ENCODE measurements around the gene EDAR.
A peak's percentile ranks its signal among the peaks of the same experiment; 100 is the strongest.

EDAR gene

DNA sequence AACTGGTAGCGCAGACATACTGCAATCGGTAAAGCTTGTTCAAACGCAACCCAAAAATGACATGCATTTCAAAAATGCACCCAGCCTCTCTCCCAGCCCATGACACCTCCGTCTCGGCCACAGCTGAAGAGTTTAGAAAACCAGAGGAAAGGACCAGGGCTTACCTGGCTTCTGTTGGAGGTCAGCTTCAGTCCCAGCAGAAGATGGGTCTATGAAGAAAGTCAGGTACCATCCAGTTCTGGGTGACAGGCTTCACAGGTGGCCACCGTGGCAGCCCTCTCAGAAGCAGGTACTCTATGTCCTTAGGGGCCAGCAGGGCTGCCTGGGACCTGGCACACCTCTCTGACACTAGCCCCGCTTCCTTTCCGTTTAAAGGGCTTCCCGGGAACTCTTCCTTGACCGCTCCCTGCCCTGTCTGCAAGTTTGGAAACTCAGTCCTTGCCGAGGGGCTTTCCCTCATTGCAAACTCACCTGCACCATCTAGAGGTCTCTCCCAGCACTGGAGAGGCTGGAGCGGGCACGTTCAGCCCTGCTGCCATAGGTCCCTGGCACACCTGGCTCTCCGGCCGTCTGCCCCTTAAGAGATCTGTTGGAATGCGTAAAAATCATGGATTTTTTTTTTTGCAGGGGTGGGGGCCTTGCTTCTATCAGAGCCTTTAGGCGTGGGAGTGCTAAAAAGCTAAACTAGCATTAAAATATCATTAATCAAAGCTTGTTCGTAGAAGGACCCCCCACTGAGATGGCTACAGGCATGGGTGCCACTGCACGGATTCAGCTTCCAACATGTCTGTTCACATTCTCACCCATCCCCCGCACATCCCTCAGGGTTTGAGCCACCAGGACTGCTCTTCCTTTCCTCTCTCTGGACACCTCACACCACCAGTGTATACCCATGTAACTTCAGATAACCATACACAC is at the start of gene EDAR:
Gene EDAR, minus strand, starts transcription at position 425 of the 918 bp plus-strand sequence. CDS start 58,206 bp downstream, outside the sequence.
- peak; percentile 26 for DNase-seq

DNA sequence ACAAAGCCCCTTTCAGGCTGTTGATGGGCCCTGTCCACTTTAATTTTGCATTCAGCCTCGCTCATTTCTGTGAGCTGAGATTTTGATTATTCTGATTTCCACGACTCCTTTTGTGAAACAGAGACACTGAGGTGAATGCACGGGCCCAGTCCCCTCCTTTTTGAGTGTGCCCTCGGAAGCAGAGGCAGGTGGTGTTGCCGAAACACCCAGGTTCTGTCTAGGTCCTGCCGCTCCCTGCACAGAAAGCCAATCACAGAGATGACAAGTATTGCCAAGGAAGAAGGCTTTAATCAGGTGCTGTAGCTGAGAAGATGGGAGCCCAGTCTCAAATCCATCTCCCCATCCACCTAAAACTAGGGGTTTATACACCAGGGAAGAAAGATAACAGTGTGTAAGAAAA is 44.2 kb upstream of the EDAR start:
- no peak for DNase-seq

DNA sequence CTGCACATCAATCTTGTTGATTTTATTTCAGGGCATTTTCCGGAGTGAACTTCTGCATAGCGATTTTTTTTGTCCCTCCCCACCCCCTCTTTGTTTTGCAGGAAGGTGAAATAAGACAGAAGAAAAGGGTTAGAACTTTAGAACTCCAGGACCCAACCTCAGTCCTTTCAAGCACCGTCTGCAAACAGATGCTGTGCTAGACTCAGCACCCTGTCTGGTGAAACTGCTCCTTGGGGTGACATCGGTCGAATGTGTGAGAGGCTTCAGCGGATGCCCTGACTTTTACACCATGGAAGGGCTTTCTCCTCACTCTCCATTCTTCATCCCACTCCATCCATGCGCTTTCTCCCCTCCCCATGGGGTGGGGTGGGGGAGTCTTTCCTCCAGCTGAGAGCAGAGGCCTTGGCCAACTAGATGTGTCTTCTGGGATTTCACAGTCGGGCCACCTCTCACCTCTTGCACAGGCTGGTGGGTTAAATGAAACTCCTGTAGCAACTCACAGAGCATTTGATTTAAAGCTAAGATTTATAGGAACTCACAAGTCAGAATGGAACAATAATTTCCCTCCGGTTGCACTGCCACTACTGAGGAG is 43.3 kb upstream of the EDAR start:
- no peak for DNase-seq

DNA sequence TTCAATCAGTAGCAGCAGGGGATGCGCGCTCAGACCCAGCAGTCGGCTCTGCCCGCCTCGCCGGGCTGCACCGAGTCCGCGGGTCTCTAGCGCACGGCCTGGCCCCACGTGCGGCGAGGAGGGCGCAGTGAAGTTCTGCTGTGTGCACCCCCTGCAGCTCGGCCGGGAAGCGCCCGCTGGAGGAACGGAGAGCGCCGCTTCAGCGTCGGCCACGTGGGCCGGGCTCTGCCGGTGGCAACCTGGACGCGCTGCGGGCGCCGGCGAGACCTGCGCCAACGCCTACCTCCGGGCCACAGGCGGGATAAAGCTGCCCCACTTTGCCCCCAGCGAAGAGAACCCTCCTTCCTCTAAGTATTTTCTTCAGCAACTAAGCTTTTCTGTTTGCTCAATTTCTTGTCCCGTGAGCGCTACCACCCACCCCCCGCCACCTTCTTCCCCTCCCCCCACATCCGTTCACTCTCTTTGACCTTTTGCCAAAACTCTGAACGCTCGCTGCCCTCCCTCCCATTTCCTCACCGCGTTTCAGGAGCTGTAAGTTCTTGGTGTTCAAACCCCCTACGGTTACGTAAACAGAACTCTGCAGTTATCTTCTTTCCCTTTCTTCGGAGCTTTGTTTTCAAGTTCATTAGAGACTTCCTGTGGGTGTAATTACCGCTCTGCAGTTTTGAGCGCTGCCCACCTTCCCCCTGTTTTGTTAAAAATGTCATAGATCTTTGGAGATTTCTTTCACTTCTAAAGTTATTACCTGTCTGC is 42.6 kb upstream of the EDAR start:
- DNase-seq: no peak

DNA sequence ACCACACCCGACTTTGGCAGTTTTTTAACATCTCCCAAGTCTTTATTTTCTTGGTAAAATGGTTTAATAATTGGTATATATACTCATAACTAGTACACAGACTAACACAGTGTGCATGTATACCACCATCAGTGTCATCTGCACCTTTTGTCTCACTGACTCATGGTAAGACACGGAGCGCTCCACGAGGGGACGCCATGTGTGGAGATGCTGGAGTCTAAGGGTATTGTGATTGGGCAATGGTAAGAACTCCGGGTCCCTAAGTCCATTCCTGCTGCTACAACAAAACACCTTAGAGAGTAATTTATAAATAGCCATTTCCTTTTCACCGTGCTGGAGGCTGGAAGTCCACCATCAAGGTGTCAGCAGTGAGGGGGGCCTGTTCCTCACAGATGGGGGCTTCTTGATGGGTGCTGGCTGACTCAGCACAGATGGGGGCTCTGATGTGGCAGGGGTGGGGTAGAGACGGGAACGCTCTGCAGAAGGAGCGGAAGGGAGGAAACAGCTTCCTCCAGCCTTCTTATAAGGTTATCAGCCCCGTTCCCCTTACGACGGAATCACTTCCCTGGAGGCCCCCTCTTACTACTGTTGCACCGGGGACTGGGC is 42.0 kb upstream of the EDAR start:
- DNase-seq: no peak

DNA sequence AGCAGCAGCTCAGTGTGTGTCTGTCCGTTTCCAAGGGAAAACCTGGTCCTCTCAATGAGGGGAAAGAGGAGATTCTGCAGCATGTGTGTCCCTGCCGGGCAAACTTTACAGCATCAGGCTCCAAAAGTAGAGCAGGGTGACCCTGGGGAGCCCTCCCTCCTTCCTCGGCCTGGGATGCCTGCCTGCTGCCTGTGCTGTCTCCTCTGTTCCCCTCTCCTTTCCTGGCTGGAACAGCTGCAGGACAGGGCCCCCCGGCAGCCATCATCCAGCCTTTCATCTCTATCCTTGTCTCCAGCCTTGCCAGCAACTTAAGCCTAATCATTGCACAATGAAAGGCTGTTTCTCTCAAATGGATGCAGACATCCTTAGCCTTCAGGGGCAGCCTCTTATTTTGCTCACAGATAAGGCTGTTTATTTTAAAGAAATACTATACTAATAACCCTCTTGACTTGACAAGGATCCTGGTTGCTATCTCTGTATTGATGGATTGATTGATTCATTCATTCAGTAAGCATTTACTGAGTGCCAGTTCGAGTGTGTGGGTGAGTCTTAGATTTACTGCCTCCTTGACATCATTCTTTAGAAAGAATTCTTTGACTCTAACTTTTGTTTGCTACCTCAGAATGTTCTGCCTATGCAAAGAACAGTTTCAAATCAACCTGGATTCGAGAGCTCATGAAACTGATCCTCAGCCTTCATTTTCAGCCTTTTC is 40.6 kb upstream of the EDAR start:
- no peak for DNase-seq

DNA sequence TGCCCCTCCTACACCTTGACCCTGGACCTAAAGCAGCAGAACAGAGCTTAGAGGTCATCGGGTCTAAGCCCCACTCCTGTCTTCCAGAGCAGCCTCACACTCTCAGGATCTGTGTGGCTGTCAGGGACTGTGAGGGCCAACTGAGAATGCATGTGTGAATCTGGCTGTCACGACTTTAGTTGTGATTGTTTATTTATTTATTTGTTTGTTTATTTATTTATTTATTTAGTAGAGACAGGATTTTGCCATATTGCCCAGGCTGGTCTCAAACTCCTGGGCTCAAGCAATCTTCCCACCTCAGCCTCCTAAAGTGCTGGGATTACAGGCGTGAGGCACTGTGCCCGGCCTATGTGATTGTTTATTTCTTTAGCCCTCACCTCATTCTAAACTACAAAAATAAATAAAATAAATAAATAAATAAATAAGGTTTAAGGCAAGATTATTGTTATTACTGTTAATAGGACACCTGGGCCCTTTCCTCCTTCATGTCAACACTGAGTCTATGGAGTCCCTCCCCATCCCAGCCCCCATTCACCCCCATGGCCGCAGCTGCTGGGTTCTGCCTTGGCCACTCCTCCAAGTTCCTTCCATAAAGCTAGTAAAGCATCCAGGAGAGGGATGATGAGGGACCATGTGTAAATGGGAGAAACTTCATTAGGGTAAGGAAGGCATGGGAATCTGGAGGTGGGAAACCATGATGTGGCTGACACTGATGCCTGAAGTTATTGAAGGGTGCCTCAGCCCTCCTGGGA is 39.9 kb upstream of the EDAR start:
- DNase-seq: no peak

DNA sequence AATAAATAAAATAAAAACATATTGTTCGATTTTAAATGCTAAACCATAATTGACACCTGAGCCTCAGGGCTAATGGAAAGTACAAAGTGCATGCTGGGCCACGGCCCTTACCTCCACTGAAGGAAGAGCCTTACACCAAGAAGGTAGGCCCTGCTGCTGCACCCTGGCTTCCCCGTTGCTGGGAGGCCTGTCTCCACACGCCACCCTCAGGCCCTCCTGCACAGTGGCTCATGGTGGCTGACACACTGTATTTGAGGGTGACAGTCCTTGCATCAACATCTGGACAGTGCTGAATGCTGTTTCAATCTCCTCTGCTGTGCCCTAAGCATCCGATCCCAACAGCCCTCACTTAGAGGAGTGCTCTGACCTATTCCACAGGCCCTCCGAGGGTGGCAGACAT is 39.3 kb upstream of the EDAR start:
- DNase-seq: no peak

DNA sequence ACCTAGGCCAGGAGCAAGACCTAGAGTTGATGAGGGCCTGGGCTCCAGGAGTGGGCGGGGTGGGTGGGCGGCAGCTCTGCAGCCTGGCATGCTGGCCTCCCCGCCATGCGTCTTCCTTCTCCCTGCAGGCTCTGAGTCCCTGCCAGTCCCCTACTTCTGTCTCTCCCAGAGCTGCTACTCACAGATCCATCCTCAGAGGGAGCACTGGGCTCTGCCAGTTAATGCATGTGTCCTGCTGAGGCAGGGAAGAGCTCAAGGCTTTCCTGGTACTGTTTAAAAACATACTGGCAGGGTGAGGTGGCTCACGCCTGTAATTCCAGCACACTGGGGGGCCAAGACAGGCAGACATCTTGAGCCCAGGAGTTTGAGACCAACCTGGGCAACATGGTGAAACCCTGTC is 38.7 kb upstream of the EDAR start:
- no peak for DNase-seq

DNA sequence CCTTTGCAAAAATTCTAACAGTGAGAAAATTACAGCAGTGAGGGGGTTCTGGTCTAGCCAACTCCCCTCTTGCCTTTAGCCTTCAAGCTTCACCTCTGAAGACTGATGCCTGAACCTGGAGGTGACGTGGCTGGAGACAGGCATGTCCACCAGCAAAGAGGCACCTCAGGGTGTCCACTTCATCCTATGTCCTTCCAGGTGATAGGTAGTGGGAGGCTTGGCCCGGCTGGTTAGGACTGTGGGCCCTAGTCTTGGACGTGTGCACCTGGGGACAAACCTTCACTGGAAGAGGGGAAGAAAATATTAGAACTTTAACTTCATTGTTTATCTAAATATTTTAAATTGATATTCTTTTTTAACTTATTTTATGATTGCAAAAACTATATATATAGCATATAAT is 35.5 kb upstream of the EDAR start:
- DNase-seq: no peak

DNA sequence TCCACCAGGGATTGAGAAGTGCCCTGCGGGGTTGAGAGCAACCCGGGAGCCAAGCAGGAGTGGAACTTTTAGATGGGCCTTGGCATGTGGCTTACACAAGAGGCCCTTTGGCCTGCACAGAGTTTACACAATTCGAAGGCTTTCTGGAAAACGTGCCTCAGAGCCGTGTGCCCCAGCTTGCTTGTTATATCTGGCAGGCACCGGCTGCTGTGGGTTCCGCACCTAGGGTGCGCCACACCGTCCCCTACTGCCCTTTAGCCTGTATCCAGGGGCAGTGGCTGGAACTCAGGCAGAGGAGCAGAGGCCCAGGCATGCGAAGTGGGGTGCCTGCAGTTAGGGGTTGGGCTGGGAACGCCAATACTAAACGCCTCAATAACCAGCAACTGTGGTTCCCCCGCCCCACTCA is 32.9 kb upstream of the EDAR start:
- no peak for DNase-seq

DNA sequence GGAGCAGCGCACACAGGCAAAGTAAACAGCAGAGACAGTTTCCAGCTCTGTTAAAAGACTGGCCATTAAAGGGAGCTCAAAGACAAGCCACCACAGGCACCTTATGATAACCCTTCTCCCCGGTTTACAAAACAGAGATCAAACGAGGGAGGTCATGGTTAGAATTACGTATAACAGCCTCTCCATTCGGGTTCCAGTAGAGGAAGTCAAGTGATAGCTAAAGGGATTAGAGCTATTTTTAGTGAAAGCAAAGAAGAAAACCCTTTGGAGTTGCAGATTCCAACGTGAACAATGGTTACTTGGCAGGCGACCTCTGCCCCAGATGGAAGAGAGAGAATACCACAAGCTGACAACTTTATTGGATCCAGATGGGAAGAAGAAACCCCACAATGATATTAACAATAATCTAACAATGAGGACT is 31.2 kb upstream of the EDAR start:
- DNase-seq: no peak

DNA sequence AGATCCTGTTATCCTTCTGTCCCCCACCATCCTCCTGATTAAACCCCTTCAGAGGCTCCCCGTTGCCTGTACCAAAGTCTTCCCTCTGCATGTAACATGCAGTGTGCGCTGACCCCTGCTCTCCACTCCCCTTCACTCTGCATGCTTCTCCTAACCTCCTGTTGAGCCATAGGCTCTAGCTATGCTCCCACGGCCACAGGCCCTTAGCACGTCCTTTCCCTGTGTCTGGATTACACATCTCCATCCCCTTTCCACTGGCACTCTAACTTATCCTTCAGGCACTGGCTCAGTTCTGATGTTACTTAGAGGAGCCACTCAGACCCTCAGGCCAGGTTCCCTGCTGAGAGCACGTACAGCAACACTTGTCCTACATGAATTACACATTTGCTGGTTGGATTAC is 29.4 kb upstream of the EDAR start:
- no peak for DNase-seq

DNA sequence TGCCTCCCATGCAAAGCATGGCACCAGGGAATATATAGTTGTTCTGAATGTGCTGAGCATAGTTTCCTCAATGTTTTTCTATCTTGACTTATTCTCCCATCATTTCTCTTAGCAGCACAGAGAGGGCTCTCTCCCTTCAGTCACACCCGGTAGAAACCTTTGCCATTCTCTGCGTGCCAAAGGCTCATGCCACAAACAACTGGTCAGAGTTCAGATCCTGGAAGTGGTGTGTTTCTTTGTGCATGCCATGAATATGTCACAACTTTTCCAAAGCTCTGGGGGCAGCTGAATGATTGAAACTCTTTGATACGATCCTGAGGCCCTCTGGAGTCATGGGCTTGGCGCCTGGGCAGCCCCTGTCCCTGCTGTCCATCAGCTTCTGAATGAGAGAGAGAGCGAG is 28.0 kb upstream of the EDAR start:
- no peak for DNase-seq

DNA sequence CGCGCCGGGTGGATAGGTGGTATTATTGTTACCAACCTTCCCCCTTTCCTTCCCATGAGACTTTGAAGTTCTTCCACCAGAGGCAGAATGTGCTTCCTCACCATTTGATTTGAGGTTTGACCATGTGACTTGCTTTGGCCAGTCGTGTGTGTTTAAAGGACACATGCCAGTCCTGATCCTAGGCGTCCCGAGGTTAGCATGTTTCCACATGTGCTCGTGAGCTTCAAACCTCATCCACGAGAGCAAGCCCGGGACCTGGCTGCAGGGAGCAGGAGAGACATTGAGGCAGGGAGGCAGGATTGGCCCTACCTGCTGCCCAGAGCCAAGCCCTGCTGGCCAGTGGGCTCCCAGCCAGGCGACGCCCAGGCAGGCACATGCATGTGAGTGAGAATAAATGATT is 27.4 kb upstream of the EDAR start:
- no peak for DNase-seq

DNA sequence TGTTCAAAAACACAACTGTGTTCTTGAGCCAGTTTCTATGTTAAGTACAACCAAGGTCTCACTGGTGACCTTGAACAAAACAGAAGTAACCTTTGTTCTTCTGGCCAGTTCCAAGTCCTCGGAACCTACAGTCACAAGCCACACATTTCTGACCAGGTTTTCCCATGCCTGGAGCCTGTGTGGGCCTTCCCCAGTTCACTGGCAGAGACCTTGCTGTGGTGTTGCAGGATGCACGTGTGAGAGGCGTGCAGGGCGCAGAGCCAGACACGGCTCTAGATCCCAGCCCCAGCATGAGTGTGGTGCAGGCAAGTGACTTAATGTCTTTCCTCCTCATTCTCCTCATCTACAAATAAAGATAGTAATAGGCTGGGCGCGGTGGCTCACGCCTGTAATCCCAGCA is 25.5 kb upstream of the EDAR start:
- DNase-seq: no peak

DNA sequence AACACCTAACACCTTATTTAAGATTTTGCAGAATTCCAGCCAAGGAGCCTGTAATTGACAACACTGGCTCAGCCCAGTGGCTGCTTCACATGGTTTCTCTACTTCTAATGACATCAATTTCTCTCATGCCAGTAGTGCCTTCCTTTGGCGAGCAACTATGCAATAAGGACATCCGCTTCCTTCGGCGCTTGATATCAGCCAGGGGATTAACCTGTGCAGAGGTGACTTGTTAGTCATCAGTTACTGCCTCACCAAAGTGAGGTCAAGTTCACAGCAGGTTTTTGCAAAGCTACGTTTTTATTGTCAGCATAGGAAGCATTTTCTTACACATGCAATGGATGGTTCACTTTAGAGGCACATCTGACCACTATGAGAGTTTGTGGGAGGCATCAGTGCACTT is 24.0 kb upstream of the EDAR start:
- no peak for DNase-seq

DNA sequence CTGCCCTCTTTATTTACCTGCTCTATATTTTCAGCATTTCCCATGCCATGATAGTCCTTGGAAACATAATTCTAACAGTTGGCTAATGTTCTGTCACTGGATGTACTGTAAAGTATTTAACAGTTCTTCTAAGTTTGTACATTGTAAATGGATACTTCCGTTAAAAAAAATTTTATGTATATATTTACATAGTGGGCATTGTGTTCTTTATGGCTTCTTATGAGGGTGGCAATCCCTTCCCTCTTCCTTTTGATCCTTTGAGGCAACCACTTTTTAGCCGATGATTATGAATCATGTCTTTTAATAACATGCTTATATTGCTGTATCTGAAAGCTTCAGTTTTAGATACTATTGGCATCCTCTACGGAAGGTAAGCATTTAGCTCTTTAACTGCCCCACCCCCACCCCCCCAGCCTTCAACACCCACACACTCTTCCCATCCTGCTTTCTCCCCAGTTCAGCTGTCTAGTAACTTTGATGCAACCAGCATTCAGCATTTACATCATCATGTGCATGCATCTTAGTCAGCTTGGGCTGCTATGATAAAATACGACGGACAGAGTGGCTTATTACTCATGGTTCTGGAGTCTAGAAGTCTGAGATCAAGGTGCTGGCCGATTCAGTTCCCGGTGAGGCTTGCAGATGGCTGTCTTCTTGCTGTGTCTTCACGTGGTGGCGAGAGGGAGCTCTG is 21.0 kb upstream of the EDAR start:
- no peak for DNase-seq

DNA sequence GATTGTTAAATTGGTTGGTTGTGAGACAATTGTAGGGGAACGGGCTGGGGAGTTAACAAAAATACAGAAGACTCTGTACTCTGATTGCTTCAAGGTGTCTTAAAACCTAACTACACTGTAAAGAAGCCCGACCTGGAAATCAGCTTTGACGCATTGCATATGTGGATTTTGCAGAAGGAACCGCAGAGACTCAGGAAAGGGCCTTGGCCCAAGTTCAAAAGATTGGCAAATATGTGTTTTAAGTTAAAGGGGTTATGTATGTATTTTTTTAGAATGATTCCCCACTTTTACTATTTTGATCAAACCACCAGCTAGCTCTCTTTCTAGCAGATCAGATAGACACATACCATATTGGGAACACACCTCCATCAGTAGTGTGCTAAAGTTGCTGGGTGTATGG is 18.0 kb upstream of the EDAR start:
- no peak for DNase-seq

DNA sequence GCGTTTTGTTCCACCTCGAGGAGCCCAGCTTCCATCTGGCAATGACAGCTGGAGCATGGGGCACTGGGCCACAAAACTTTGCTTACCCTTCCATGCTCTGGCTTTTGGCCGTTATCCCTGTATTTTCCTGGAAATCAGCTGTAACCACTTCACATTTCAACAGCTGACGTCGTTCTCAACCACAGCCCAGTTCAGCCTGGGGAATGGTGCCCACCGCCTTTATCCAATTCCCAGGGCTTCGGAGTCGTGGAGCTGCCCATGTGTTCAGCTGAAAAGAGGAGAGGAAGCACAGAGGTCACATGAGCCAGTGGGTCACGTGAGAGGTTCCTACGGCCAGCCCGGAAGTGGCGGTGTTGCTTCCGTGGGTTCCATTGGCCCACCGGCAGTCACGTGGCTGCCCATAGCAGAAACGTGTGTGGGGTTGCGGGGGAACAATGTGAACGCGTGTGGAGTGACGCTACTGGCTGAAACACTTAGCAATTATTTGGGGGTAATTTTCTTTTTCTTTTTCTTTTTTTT is 16.7 kb upstream of the EDAR start:
- DNase-seq: peak; percentile 86

DNA sequence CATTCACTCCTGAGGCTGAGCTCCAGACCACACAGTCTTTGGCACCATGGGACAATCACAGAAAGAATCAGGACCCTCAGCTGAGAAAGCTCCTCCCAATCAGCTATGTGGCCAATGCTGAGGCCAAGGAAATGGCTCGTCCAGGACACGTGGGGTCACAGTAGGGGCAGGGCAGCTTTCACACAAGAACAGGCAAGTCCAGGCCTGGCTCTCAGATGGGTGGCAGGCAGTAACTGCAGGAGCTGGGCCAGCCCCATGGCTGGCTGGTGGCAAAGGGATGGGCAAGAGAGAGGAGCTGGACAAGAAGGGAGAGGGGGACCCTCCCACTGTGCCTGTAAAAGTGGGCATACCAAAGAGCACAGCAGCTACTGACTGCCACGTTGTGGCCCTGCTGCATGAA is 12.2 kb upstream of the EDAR start:
- no peak for DNase-seq

All from NCI-H1694 treated with DMSO at 0.1 percent for 48 hours (cell line).